ENCODE results near the gene GPR84.

DNA sequence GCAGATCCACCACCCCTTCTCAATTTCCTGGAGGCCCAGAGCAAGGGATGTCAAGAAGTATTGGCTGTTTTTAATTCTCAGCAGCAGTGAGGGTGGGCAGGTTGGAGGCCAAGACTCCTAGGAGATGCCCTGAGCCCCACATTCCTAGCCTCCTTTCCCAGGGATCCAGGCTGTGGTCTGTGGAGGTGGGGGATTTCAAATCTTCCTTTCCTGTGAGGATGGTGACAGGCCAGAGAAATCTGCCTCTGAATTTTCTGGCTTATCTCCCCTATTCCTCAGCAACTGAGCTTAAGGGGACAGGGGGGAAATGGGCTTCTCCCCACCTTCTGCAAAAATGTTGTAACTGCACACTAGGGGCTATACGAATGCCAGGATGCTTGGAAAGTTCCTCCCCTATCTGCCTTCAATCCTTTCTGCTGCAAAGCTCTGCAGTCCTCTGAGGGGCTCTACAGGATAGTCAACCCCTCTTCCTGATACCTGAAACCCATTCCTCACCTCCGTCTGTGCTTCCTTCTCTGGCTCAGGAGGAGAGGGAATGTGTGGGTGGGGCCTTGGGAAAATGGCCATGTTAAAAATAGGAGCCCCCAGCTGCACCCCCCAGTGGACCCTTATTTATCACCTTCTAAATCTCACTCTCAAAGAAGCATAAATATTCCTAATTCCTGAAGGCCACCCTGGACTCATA, 6.6 kb downstream of the GPR84 start:
- TF ChIP-seq GATA3 (IDR thresholded peaks at IDR 0.05; ENCODE audit: low read depth, low read length) = no peak
- no peak for TF ChIP-seq GATA2 (IDR thresholded peaks at IDR 0.05; ENCODE audit: low read depth, low read length)

Measured in SH-SY5Y (cell line).